Keratinocyte (primary cell): ENCODE data around the gene ZCCHC7. TPM values are rescaled to one million over a fixed set of nuclear protein-coding genes. Genes with fewer than 3 reads are reported as not detected.
"Not testable (repeated sequence)": the region's sequence is repeated elsewhere in the genome, so short reads cannot be mapped to it uniquely, and the experiment has no call there.

Source experiments
- DNase-seq: peaks from one replicate; pipeline ENCODE4 v3.0.0-alpha.2; 2011; ENCODE audit warnings: low read depth, missing footprints, low spot score
- FAIRE-seq: peaks from 2 replicates; lab custom pipeline; 2011; peaks lifted over from hg19 to GRCh38; lab: Jason Lieb, UNC
- H2AFZ ChIP-seq: 2 replicates; pipeline ENCODE4 v1.6.0; 2012; ENCODE audit warnings: low read length, control low read depth, inconsistent platforms; ENCODE audit not compliant: control insufficient read depth
- H3K27ac ChIP-seq: 2 replicates; pipeline ENCODE4 v1.5.1; 2011; ENCODE audit warnings: low read length; ENCODE audit not compliant: control insufficient read depth, insufficient read depth
- H3K27me3 ChIP-seq: 3 replicates; pipeline ENCODE4 v1.6.0; 2011; ENCODE audit warnings: low read length; ENCODE audit not compliant: control insufficient read depth, insufficient read depth; ENCODE audit errors: extremely low read depth
- H3K36me3 ChIP-seq, 2 experiments: 2 replicates in 1 of 2; 3 replicates in 1 of 2; pipeline ENCODE4 v1.5.1; 2011; ENCODE audit warnings: low read length in 2 of 2, mild to moderate bottlenecking in 1 of 2; ENCODE audit not compliant: control insufficient read depth in 2 of 2, insufficient read depth in 2 of 2; ENCODE audit errors: extremely low read depth in 1 of 2
- H3K4me1 ChIP-seq: 3 replicates; pipeline ENCODE4 v1.5.1; 2011; ENCODE audit warnings: low read length; ENCODE audit not compliant: control insufficient read depth, insufficient read depth; ENCODE audit errors: extremely low read depth
- H3K4me2 ChIP-seq: 3 replicates; pipeline ENCODE4 v1.6.0; 2011; ENCODE audit warnings: low read depth, low read length; ENCODE audit not compliant: control insufficient read depth, insufficient read depth; ENCODE audit errors: extremely low read depth
- H3K4me3 ChIP-seq, 3 experiments: fragments of 200-600 bp in 1 of 3; sonication (generic) in 1 of 3; 2 replicates in 2 of 3; 3 replicates in 1 of 3; pipeline ENCODE4 v1.5.1; 2011 to 2016; ENCODE audit warnings: low read length in 3 of 3, mild to moderate bottlenecking in 3 of 3, control low read depth in 2 of 3, inconsistent platforms in 1 of 3, low read depth in 1 of 3, mixed read lengths in 1 of 3, mixed run types in 1 of 3, moderate library complexity in 1 of 3; ENCODE audit not compliant: control insufficient read depth in 2 of 3, insufficient read depth in 2 of 3; ENCODE audit errors: extremely low read depth in 1 of 3
- H3K79me2 ChIP-seq: 2 replicates; pipeline ENCODE4 v1.6.0; 2012; ENCODE audit warnings: low read length; ENCODE audit not compliant: control insufficient read depth, insufficient read depth
- H3K9ac ChIP-seq: 3 replicates; pipeline ENCODE4 v1.6.0; 2011; ENCODE audit warnings: low read length; ENCODE audit not compliant: control insufficient read depth, insufficient read depth; ENCODE audit errors: extremely low read depth
- H3K9me1 ChIP-seq: 3 replicates; pipeline ENCODE4 v1.6.0; 2011; ENCODE audit warnings: low read length; ENCODE audit not compliant: control insufficient read depth, insufficient read depth; ENCODE audit errors: extremely low read depth
- H3K9me3 ChIP-seq: 2 replicates; pipeline ENCODE4 v1.5.1; 2012; ENCODE audit warnings: low read depth, low read length; ENCODE audit not compliant: control insufficient read depth
- H4K20me1 ChIP-seq: 3 replicates; pipeline ENCODE4 v1.6.0; 2011; ENCODE audit warnings: low read length; ENCODE audit not compliant: control insufficient read depth, insufficient read depth; ENCODE audit errors: extremely low read depth
- CTCF ChIP-seq, 3 experiments: IDR thresholded peaks in 1 of 3; conservative IDR thresholded peaks in 1 of 3; optimal IDR thresholded peaks in 1 of 3; 2 replicates in 2 of 3; 3 replicates in 1 of 3; pipeline versions ENCODE3 to v1.5.1; 2011; ENCODE audit warnings: low read length in 3 of 3, mild to moderate bottlenecking in 3 of 3, moderate library complexity in 2 of 3, control low read depth in 1 of 3, inconsistent platforms in 1 of 3; ENCODE audit not compliant: insufficient read depth in 2 of 3; ENCODE audit errors: extremely low read depth in 1 of 3
- EZH2 ChIP-seq: IDR thresholded peaks from one replicate; pipeline ENCODE4 v1.6.1; 2012; ENCODE audit warnings: inconsistent platforms, mild to moderate bottlenecking, low read length, moderate library complexity
- dilution Hi-C: fragments of 300-500 bp; cut with MboI; formaldehyde crosslinking; loops from one replicate; pipeline ENCODE4 v1.7.0; 2020; ENCODE audit warnings: low sequenced_read_pairs; ENCODE audit not compliant: extremely low pct_ligation_motif_present
- polyA plus RNA-seq, 5 experiments: library from polyadenylated mRNA; depleted of rRNA in 3 of 5; stranded (reverse) in 3 of 5; stranded (forward) in 1 of 5; unstranded in 1 of 5; fragments of >200 nt; gene quantifications; 1 replicate in 1 of 5; 2 replicates in 3 of 5; 3 replicates in 1 of 5; pipeline versions ENCODE4 v1.2.1 to v1.2.3, GENCODE V29; 2011 to 2012; ENCODE audit warnings: missing spikeins in 2 of 5, low read depth in 1 of 5, low replicate concordance in 1 of 5

ZCCHC7 gene
- polyA plus RNA-seq, 1 donor (not counting 4 experiments of a cell fraction or from before 2014, with no cell fraction given): 16.5 TPM

- Histone ChIP-seq H4K20me1 (no peaks in the 10 kb centered on the region), H3K4me3 (no peak overlapping the region), H3K27me3 (no peaks in the 10 kb centered on the region), H3K4me1 (peaks cover 12% of the 10 kb centered on the region), H3K79me2 (peaks cover 18% of the 10 kb centered on the region), H2AFZ (no peak overlapping the region), H3K36me3 (peaks cover 8 to 12% of the 10 kb centered on the region in 2 experiments), H3K27ac (no peak overlapping the region), H3K9me1 (no peaks in the 10 kb centered on the region), H3K9ac (no peak overlapping the region), H3K4me2 (no peak overlapping the region), H3K9me3 (no peaks in the 10 kb centered on the region)
- no peak for TF ChIP-seq CTCF (optimal IDR thresholded peaks at IDR 0.05 in 1 of 3, IDR thresholded peaks at IDR 0.05 in 1 of 3, conservative IDR thresholded peaks at IDR 0.05 in 1 of 3; ENCODE audit: extremely low read depth in 1 of 3, insufficient read depth in 2 of 3, low read length in 3 of 3)
- no peak for TF ChIP-seq EZH2
- no peak for DNase-seq
- dilution Hi-C loops: no loop called here
- FAIRE-seq: no peak
Observed at GRCh38 chr9:37085233-37085632, 35.1 kb upstream of the ZCCHC7 start.

- H3K4me2 ChIP-seq, H3K4me3 ChIP-seq, H4K20me1 ChIP-seq, H3K9me1 ChIP-seq, dilution Hi-C loops, H3K79me2 ChIP-seq, H3K9me3 ChIP-seq, DNase-seq, H3K27me3 ChIP-seq, H3K36me3 ChIP-seq, H2AFZ ChIP-seq, H3K9ac ChIP-seq, H3K27ac ChIP-seq, H3K4me1 ChIP-seq: not testable (repeated sequence)
- peak; percentile 78 for FAIRE-seq
Observed at GRCh38 chr9:37092714-37093295, 27.6 kb upstream of the ZCCHC7 start.

GRCh38 chr9:37094751-37095150 is 25.6 kb upstream of the ZCCHC7 start:
- H3K4me3 ChIP-seq: no peak overlapping the region
- DNase-seq (no peak), FAIRE-seq (no peak)
- no peaks in the 10 kb centered on the region for H3K9me1 ChIP-seq
- no peaks in the 10 kb centered on the region for H3K79me2 ChIP-seq
- H3K36me3 ChIP-seq: no peaks in the 10 kb centered on the region
- H3K9ac ChIP-seq: no peak overlapping the region
- dilution Hi-C loops: no loop called here
- H3K27ac ChIP-seq: no peak overlapping the region
- no peak overlapping the region for H2AFZ ChIP-seq
- no peak overlapping the region for H3K4me2 ChIP-seq
- H3K4me1 ChIP-seq: peaks cover 1% of the 10 kb centered on the region
- H4K20me1 ChIP-seq: no peaks in the 10 kb centered on the region
- H3K27me3 ChIP-seq: no peaks in the 10 kb centered on the region
- H3K9me3 ChIP-seq: no peaks in the 10 kb centered on the region
- no peak for TF ChIP-seq CTCF (optimal IDR thresholded peaks at IDR 0.05 in 1 of 3, IDR thresholded peaks at IDR 0.05 in 1 of 3, conservative IDR thresholded peaks at IDR 0.05 in 1 of 3; ENCODE audit: extremely low read depth in 1 of 3, insufficient read depth in 2 of 3, low read length in 3 of 3)
- TF ChIP-seq EZH2: no peak
